Heart right ventricle (tissue), 16 donors: Measurements from ENCODE around the gene PIGR. TPM values are rescaled to one million over a fixed set of nuclear protein-coding genes. Genes with fewer than 3 reads are reported as not detected.

Experiments used
- ATAC-seq, 8 donors: fragments of 200-7000 bp; cut with Tn5 transposase; one replicate each; pipeline ENCODE4 v1.9.1; 2020; ENCODE audit warnings: mild to moderate bottlenecking in 8 of 8, moderate library complexity in 8 of 8, moderate number of reproducible peaks in 1 of 8
- DNase-seq, 2 donors: peaks; one replicate each; pipeline ENCODE4 v3.0.0-alpha.2; 2020
- H3K27ac ChIP-seq, 10 donors: fragments of 200-600 bp; sonication (generic) in 2 of 10; one replicate each; pipeline versions ENCODE4 v1.5.0 to v1.8.0; 2020 to 2022; ENCODE audit warnings: mild to moderate bottlenecking in 3 of 10
- H3K27me3 ChIP-seq, 7 donors: fragments of 200-600 bp; one replicate each; pipeline ENCODE4 v1.8.0; 2021 to 2022; ENCODE audit warnings: mild to moderate bottlenecking in 2 of 7
- H3K36me3 ChIP-seq, 9 donors: fragments of 200-600 bp; sonication (generic) in 1 of 9; one replicate each; pipeline versions ENCODE4 v1.5.0 to v1.8.0; 2020 to 2022; ENCODE audit warnings: mild to moderate bottlenecking in 2 of 9
- H3K4me1 ChIP-seq, 9 donors: fragments of 200-600 bp; sonication (generic) in 1 of 9; one replicate each; pipeline versions ENCODE4 v1.5.0 to v1.8.0; 2020 to 2022; ENCODE audit warnings: mild to moderate bottlenecking in 4 of 9
- H3K4me3 ChIP-seq, 10 donors: fragments of 200-600 bp; sonication (generic) in 2 of 10; one replicate each; pipeline versions ENCODE4 v1.5.0 to v1.8.0; 2020 to 2022; ENCODE audit warnings: mild to moderate bottlenecking in 7 of 10, moderate library complexity in 2 of 10
- H3K9me3 ChIP-seq, 11 donors: fragments of 200-600 bp in 10 of 11; sonication (generic) in 2 of 11; one replicate each; pipeline versions ENCODE4 v1.5.0 to v1.8.0; 2013 to 2022; ENCODE audit warnings: mild to moderate bottlenecking in 2 of 11, control low read depth in 1 of 11, moderate library complexity in 1 of 11
- CTCF ChIP-seq, 9 donors: fragments of 200-600 bp; sonication (generic) in 2 of 9; IDR thresholded peaks; one replicate each; pipeline versions ENCODE4 v1.5.0 to v1.8.0; 2021 to 2022; ENCODE audit warnings: antibody characterized with exemption in 9 of 9, mild to moderate bottlenecking in 5 of 9, moderate library complexity in 1 of 9
- WGBS, 2 donors: extraction: QIAGEN DNeasy Blood & Tissue Kit; methylation state at CpG; one replicate each; pipeline ENCODE4 v1.1.7; 2013; ENCODE audit warnings: inconsistent platforms in 1 of 2; 5-methylcytosine and 5-hydroxymethylcytosine counted together
- intact Hi-C, 10 donors: fragments of 100-400 bp; cut with DNase I; formaldehyde crosslinking; loops; one replicate each; pipeline versions ENCODE4 v1.11.1 to v1.14.2; 2022
- polyA plus RNA-seq, 2 donors: library from polyadenylated mRNA; stranded (reverse); fragments of 200-250 nt; gene quantifications; one replicate each; pipeline ENCODE4 v1.2.3, GENCODE V29; 2013
- total RNA-seq, 10 donors: library from RNA; stranded (reverse); fragmentation: NEBNext Ultra II Directional in 3 of 10; extraction: Animal tissue kit (Norgen Biotek cat#: 25700) in 3 of 10; gene quantifications; one replicate each; pipeline versions ENCODE4 v1.2.1 to v1.2.4, GENCODE V29; 2021 to 2023
- donor health status: Arrhythmogenic right ventricular cardiomyopathy.
- donor health status: ischemic (EF 13 %, LVEDD 7.1; RV severe dilation, severe dysfunction).
- donor health status: healthy with polysubstance abuse.
- donor health status: DM: no; HTN: yes; CAD: no.
- donor health status: DM: no; HTN: no; CAD: no.
- donor health status: ischemic (EF 25% LVEDD 6.9; RV normal size, moderate dysfunction).
- donor health status: ischemic (EF 25% LVEDD 5.7; RV mildly dilated, moderate dysfunction).
- donor health status: healthy.
- donor health status: DM: yes; HTN: yes; CAD: no.
- donor health status: Ischemic cardiomyopathy.
- donor health status: ischemic (EF 35%, LVEDD 5.7; RV mildly dilated, moderate dysfunction).
- donor health status: nonischemic (EF 11% LVEDD 7.7; RV severe dilation, severe dysfunction).
- donor health status: DM: yes; HTN: yes; CAD: no.
- donor health status: PGD.
- donor health status: ischemic (EF 29% LVEDD 5.4; RV normal size, mild dysfunction).
- donor health status: nonischemic (EF 23%, LVEDD 6.1; RV moderate dilation, normal function).

PIGR gene
- total and polyA plus RNA-seq, 12 donors, result 0.01 to 0.11 (median 0.10) TPM; not detected in 9

- Histone ChIP-seq H3K4me1 (peaks cover 0 to 6% (median 0%) of the 10 kb centered on the region in 9 donors), H3K36me3 (no peaks in the 10 kb centered on the region), H3K27ac (no peak overlapping the region), H3K9me3 (peaks cover 0 to 7% (median 0%) of the 10 kb centered on the region in 11 donors), H3K4me3 (no peak overlapping the region), H3K27me3 (peaks cover 0 to 20% (median 0%) of the 10 kb centered on the region in 7 donors)
- no peak for ATAC-seq
- WGBS, 2 donors, result 89 to 95% methylated on average over 2 of the region's 2 CpGs
- no peak for TF ChIP-seq CTCF (IDR thresholded peaks at IDR 0.05)
- intact Hi-C loops, result no loop called here
- DNase-seq, result no peak
Observed at GRCh38 chr1:206883876-206884275, 62.4 kb downstream of the PIGR start.

- ATAC-seq, result no peak
- Histone ChIP-seq H3K27ac (no peak overlapping the region), H3K27me3 (peaks cover 0 to 14% (median 0%) of the 10 kb centered on the region in 7 donors), H3K36me3 (no peaks in the 10 kb centered on the region), H3K4me3 (no peak overlapping the region), H3K9me3 (peaks cover 0 to 14% (median 5%) of the 10 kb centered on the region in 11 donors), H3K4me1 (peaks cover 0 to 6% (median 0%) of the 10 kb centered on the region in 9 donors)
- TF ChIP-seq CTCF (IDR thresholded peaks at IDR 0.05), result no peak
- 91 to 98% methylated on average over 1 of the region's 1 CpG for WGBS, 2 donors
- intact Hi-C loops, result no loop called here
- no peak for DNase-seq
Observed at GRCh38 chr1:206883160-206883559, 63.1 kb downstream of the PIGR start.

- Histone ChIP-seq H3K4me1 (peaks cover 0 to 6% (median 0%) of the 10 kb centered on the region in 9 donors), H3K9me3 (peaks cover 0 to 20% (median 11%) of the 10 kb centered on the region in 11 donors), H3K27ac (no peak overlapping the region), H3K36me3 (no peaks in the 10 kb centered on the region), H3K27me3 (peaks cover 0 to 9% (median 0%) of the 10 kb centered on the region in 7 donors), H3K4me3 (no peak overlapping the region)
- peak in 1 of 9 donors; percentile 17 for TF ChIP-seq CTCF (IDR thresholded peaks at IDR 0.05)
- intact Hi-C loops, result no loop called here
- no peak for DNase-seq
- 73 to 78% methylated on average over 3 of the region's 3 CpGs for WGBS, 2 donors
- ATAC-seq, result no peak
Observed at GRCh38 chr1:206882555-206882954, 63.7 kb downstream of the PIGR start.

GRCh38 chr1:206880314-206880713 is 66.0 kb downstream of the PIGR start:
- 78 to 79% methylated on average over 3 of the region's 3 CpGs for WGBS, 2 donors
- TF ChIP-seq CTCF (IDR thresholded peaks at IDR 0.05), result no peak

More at GRCh38 chr1:206880314-206880713, 66.0 kb downstream of the PIGR start:
- peaks cover 0 to 35% (median 15%) of the 10 kb centered on the region in 11 donors for H3K9me3 ChIP-seq
- no peak for ATAC-seq
- H3K27me3 ChIP-seq, result no peaks in the 10 kb centered on the region
- intact Hi-C loops, result no loop called here
- H3K27ac ChIP-seq, result no peak overlapping the region
- H3K4me3 ChIP-seq, result no peak overlapping the region
- no peaks in the 10 kb centered on the region for H3K36me3 ChIP-seq
- H3K4me1 ChIP-seq, result peaks cover 0 to 6% (median 0%) of the 10 kb centered on the region in 9 donors
- no peak for DNase-seq

Other genes starting within 250 kb of the PIGR start
- not detected for gene IL19, start 175.7 kb downstream of the PIGR start, total RNA-seq
- not detected for gene IL19, start 175.7 kb downstream of the PIGR start, polyA plus RNA-seq
- 1 to 10 TPM in 3 of 10 donors, under 1 TPM in 5, not detected in 2; 0.25 to 2.6 (median 0.74) TPM for gene IL10, start 174.0 kb downstream of the PIGR start, total RNA-seq
- 1 to 10 TPM in 1 of 2 donors, under 1 TPM in 1; 0.81 to 1.1 TPM for gene IL10, start 174.0 kb downstream of the PIGR start, polyA plus RNA-seq
- not detected for gene IL20, start 80.8 kb downstream of the PIGR start, total RNA-seq
- not detected for gene IL20, start 80.8 kb downstream of the PIGR start, polyA plus RNA-seq
- gene IL24, start 49.0 kb downstream of the PIGR start, total RNA-seq, result not detected
- gene IL24, start 49.0 kb downstream of the PIGR start, polyA plus RNA-seq, result under 1 TPM in 1 of 2 donors, not detected in 1; 0.26 TPM
- 10 to 100 TPM in 1 of 10 donors, 1 to 10 TPM in 9; 1.3 to 13.4 (median 3.7) TPM for gene FCMR, start 24.5 kb downstream of the PIGR start, total RNA-seq
- gene FCMR, start 24.5 kb downstream of the PIGR start, polyA plus RNA-seq, result 1 to 10 TPM in 1 of 2 donors, under 1 TPM in 1; 0.37 to 2.8 TPM
- not detected for gene FCAMR, start 24.0 kb upstream of the PIGR start, total RNA-seq
- not detected for gene FCAMR, start 24.0 kb upstream of the PIGR start, polyA plus RNA-seq
- 1 to 10 TPM in 1 of 10 donors, under 1 TPM in 9; 0.36 to 1.5 (median 0.65) TPM for gene C1orf116, start 86.3 kb upstream of the PIGR start, total RNA-seq
- gene C1orf116, start 86.3 kb upstream of the PIGR start, polyA plus RNA-seq, result under 1 TPM; 0.07 to 0.16 TPM
- 1 to 10 TPM; 4.1 to 9.1 (median 5.9) TPM for gene YOD1, start 104.7 kb upstream of the PIGR start, total RNA-seq
- 1 to 10 TPM; 2.6 to 3.7 TPM for gene YOD1, start 104.7 kb upstream of the PIGR start, polyA plus RNA-seq
- gene PFKFB2, start 106.8 kb upstream of the PIGR start, total RNA-seq, result 100 to 1,000 TPM in 5 of 10 donors, 10 to 100 TPM in 5; 45.3 to 161 (median 89.5) TPM
- 10 to 100 TPM in 1 of 2 donors, 1 to 10 TPM in 1; 5.2 to 41.4 TPM for gene PFKFB2, start 106.8 kb upstream of the PIGR start, polyA plus RNA-seq
- gene C4BPB, start 142.4 kb upstream of the PIGR start, total RNA-seq, result 1 to 10 TPM in 1 of 10 donors, under 1 TPM in 2, not detected in 7; 0.49 to 1.7 (median 0.57) TPM
- under 1 TPM in 1 of 2 donors, not detected in 1; 0.06 TPM for gene C4BPB, start 142.4 kb upstream of the PIGR start, polyA plus RNA-seq
- gene C4BPA, start 157.8 kb upstream of the PIGR start, total RNA-seq, result not detected
- not detected for gene C4BPA, start 157.8 kb upstream of the PIGR start, polyA plus RNA-seq